WTC11 (cell line): ENCODE results near the gene TSHZ3. TPM values are rescaled to one million over a fixed set of nuclear protein-coding genes. Genes with fewer than 3 reads are reported as not detected.

ENCODE experiments used
- ATAC-seq: fragments of 200-7000 bp; cut with Tn5 transposase; 2 replicates; pipeline ENCODE4 v1.10.0; 2021; ENCODE audit warnings: mild to moderate bottlenecking, moderate library complexity
- CTCF ChIA-PET: fragments of 300-600 bp; sonication (Branson Sonifier 250); formaldehyde crosslinking; loops from one replicate; lab custom pipeline; 2021; ENCODE audit warnings: antibody characterized with exemption; lab: Charles Lee
- POLR2A ChIA-PET: fragments of 350-600 bp; sonication (Branson Sonifier 250); formaldehyde crosslinking; loops from one replicate; lab custom pipeline; 2021; ENCODE audit warnings: antibody characterized with exemption; lab: Charles Lee
- DNase-seq: peaks from one replicate; pipeline ENCODE4 v3.0.0; 2021; ENCODE audit warnings: low spot score
- H3K27ac Mint-ChIP-seq: 2 replicates; pipeline ENCODE4 v1.8.0; 2021; ENCODE audit warnings: mixed read lengths
- H3K27me3 Mint-ChIP-seq: 2 replicates; pipeline ENCODE4 v1.8.0; 2021; ENCODE audit warnings: low read depth, mild to moderate bottlenecking, moderate library complexity, mixed read lengths
- H3K36me3 Mint-ChIP-seq: 2 replicates; pipeline ENCODE4 v1.8.0; 2021; ENCODE audit warnings: mixed read lengths
- H3K4me1 Mint-ChIP-seq: 2 replicates; pipeline ENCODE4 v1.8.0; 2022; ENCODE audit warnings: mixed read lengths
- H3K4me3 Mint-ChIP-seq: 2 replicates; pipeline ENCODE4 v1.8.0; 2021; ENCODE audit warnings: mild to moderate bottlenecking, moderate library complexity, mixed read lengths
- H3K9me3 Mint-ChIP-seq: 2 replicates; pipeline ENCODE4 v1.8.0; 2021; ENCODE audit warnings: mixed read lengths
- AR ChIP-seq: fragments of 250-450 bp; sonication (Bioruptor Pico); IDR thresholded peaks from 2 replicates; pipeline ENCODE4 v1.9.0; 2021; ENCODE audit warnings: mild to moderate bottlenecking
- ATF3 ChIP-seq: sonication (generic); formaldehyde crosslinking; conservative IDR thresholded peaks from 2 replicates; pipeline ENCODE4 v1.8.1; 2022; ENCODE audit warnings: mild to moderate bottlenecking, missing genetic modification reagents
- CDX4 ChIP-seq: fragments of 250-450 bp; sonication (Bioruptor Pico); IDR thresholded peaks from 2 replicates; pipeline ENCODE4 v1.9.0; 2021; ENCODE audit warnings: moderate library complexity, mild to moderate bottlenecking, inconsistent platforms, borderline replicate concordance
- CREB1 ChIP-seq: sonication (generic); formaldehyde crosslinking; IDR thresholded peaks from 2 replicates; pipeline ENCODE4 v1.8.0; 2023; ENCODE audit warnings: mild to moderate bottlenecking, missing genetic modification reagents
- ELF4 ChIP-seq: sonication (generic); formaldehyde crosslinking; IDR thresholded peaks from 2 replicates; pipeline ENCODE4 v1.8.1; 2022; ENCODE audit warnings: low read depth, mild to moderate bottlenecking, moderate library complexity, missing genetic modification reagents
- GRHL2 ChIP-seq: fragments of 250-450 bp; sonication (Bioruptor Pico); IDR thresholded peaks from 2 replicates; pipeline ENCODE4 v1.8.0; 2022; ENCODE audit warnings: mild to moderate bottlenecking, moderate library complexity; ENCODE audit not compliant: insufficient replicate concordance, severe bottlenecking
- HMGXB4 ChIP-seq: sonication (generic); formaldehyde crosslinking; IDR thresholded peaks from 2 replicates; pipeline ENCODE4 v1.8.1; 2023; ENCODE audit warnings: mild to moderate bottlenecking, moderate library complexity, missing genetic modification reagents
- MAX ChIP-seq: sonication (generic); formaldehyde crosslinking; IDR thresholded peaks from 2 replicates; pipeline ENCODE4 v1.8.0; 2022; ENCODE audit warnings: mild to moderate bottlenecking, missing genetic modification reagents
- NFATC4 ChIP-seq: fragments of 250-450 bp; sonication (Bioruptor Pico); IDR thresholded peaks from 2 replicates; pipeline ENCODE4 v1.9.0; 2021; ENCODE audit warnings: mild to moderate bottlenecking
- NFE2L1 ChIP-seq: sonication (generic); formaldehyde crosslinking; IDR thresholded peaks from 2 replicates; pipeline ENCODE4 v1.8.1; 2023; ENCODE audit warnings: missing genetic modification reagents
- NR3C1 ChIP-seq: sonication (generic); formaldehyde crosslinking; conservative IDR thresholded peaks from 2 replicates; pipeline ENCODE4 v1.8.1; 2023; ENCODE audit warnings: low read depth, mild to moderate bottlenecking, missing genetic modification reagents
- PREB ChIP-seq: sonication (generic); formaldehyde crosslinking; IDR thresholded peaks from 2 replicates; pipeline ENCODE4 v1.8.1; 2022; ENCODE audit warnings: mild to moderate bottlenecking, missing genetic modification reagents, moderate library complexity, borderline replicate concordance
- PRRX2 ChIP-seq: fragments of 250-450 bp; sonication (Bioruptor Pico); IDR thresholded peaks from 2 replicates; pipeline ENCODE4 v1.8.0; 2021; ENCODE audit warnings: mild to moderate bottlenecking
- SOX15 ChIP-seq: fragments of 250-450 bp; sonication (Bioruptor Pico); IDR thresholded peaks from 2 replicates; pipeline ENCODE4 v1.9.0; 2021; ENCODE audit warnings: mild to moderate bottlenecking
- TEAD4 ChIP-seq: sonication (generic); formaldehyde crosslinking; IDR thresholded peaks from 2 replicates; pipeline ENCODE4 v1.8.0; 2022; ENCODE audit warnings: mild to moderate bottlenecking, missing genetic modification reagents
- TP53 ChIP-seq: sonication (generic); formaldehyde crosslinking; IDR thresholded peaks from 2 replicates; pipeline ENCODE4 v1.8.1; 2023; ENCODE audit warnings: mild to moderate bottlenecking, missing genetic modification reagents
- USF1 ChIP-seq: sonication (generic); formaldehyde crosslinking; IDR thresholded peaks from 2 replicates; pipeline ENCODE4 v1.8.0; 2022; ENCODE audit warnings: mild to moderate bottlenecking, missing genetic modification reagents
- ZNF416 ChIP-seq: fragments of 250-450 bp; sonication (Bioruptor Pico); IDR thresholded peaks from 2 replicates; pipeline ENCODE4 v1.9.0; 2021; ENCODE audit warnings: mild to moderate bottlenecking, inconsistent platforms
- ZNF512 ChIP-seq: sonication (generic); formaldehyde crosslinking; IDR thresholded peaks from 2 replicates; pipeline ENCODE4 v1.8.1; 2022; ENCODE audit warnings: missing genetic modification reagents, borderline replicate concordance
- total RNA-seq: library from RNA; stranded (reverse); gene quantifications from 3 replicates; pipeline ENCODE4 v1.2.3, GENCODE V29; 2021

The TSHZ3 gene
- total RNA-seq, 1 experiment from 2014 or later, result 21.4 TPM

GRCh38 chr19:31370216-31370615, 21.0 kb upstream of the TSHZ3 start:
- DNase-seq (no peak), ATAC-seq (no peak)
- Mint-ChIP-seq H3K27ac (no peak overlapping the region), H3K36me3 (peaks cover 65% of the 10 kb centered on the region), H3K27me3 (0 out of 2 replicates have a peak, but pooled peaks cover 3% of the 10 kb centered on the region), H3K4me3 (no peak overlapping the region), H3K4me1 (peaks cover 2% of the 10 kb centered on the region), H3K9me3 (peaks cover 25% of the 10 kb centered on the region)
- ChIA-PET POLR2A (no interaction called here), CTCF (no interaction called here)
- TF ChIP-seq TEAD4 (CRISPR knock-in tag), result no peak
- TF ChIP-seq USF1 (CRISPR knock-in tag), result no peak
- TF ChIP-seq AR (CRISPR knock-in tag), result no peak
- TF ChIP-seq TP53 (CRISPR knock-in tag), result no peak
- TF ChIP-seq HMGXB4 (CRISPR knock-in tag), result no peak

GRCh38 chr19:31364963-31365362, 15.7 kb upstream of the TSHZ3 start:
- no peak for TF ChIP-seq ZNF512
- no peak for TF ChIP-seq NFATC4 (CRISPR knock-in tag)
- no peak for TF ChIP-seq PRRX2 (CRISPR knock-in tag)
- no peak for TF ChIP-seq GRHL2 (CRISPR knock-in tag)
- no peak for TF ChIP-seq NFE2L1 (CRISPR knock-in tag)
- no peak for TF ChIP-seq CDX4 (CRISPR knock-in tag)
- TF ChIP-seq ATF3 (CRISPR knock-in tag), result no peak
- TF ChIP-seq SOX15 (CRISPR knock-in tag), result no peak
- TF ChIP-seq PREB (CRISPR knock-in tag), result no peak
- TF ChIP-seq ZNF416 (CRISPR knock-in tag), result no peak
- no peak for TF ChIP-seq ELF4 (CRISPR knock-in tag)
- TF ChIP-seq CREB1 (CRISPR knock-in tag), result no peak
- no peak for TF ChIP-seq MAX (CRISPR knock-in tag)
- TF ChIP-seq NR3C1 (CRISPR knock-in tag), result no peak
- TF ChIP-seq, all 79 proteins: peak for 0
- H3K27ac Mint-ChIP-seq, result no peak overlapping the region
- H3K9me3 Mint-ChIP-seq, result no peaks in the 10 kb centered on the region
- no peaks in the 10 kb centered on the region for H3K27me3 Mint-ChIP-seq
- no peak overlapping the region for H3K4me3 Mint-ChIP-seq
- CTCF ChIA-PET, result interaction anchor here (0.6 to 1.2 kb wide), 2 partner anchors 238 to 310 kb away, joined by 4 read pairs; no protein-coding TSS in a partner anchor
- peaks cover 41% of the 10 kb centered on the region for H3K4me1 Mint-ChIP-seq
- POLR2A ChIA-PET, result no interaction called here
- peaks cover 48% of the 10 kb centered on the region for H3K36me3 Mint-ChIP-seq
- ATAC-seq (peak; percentile 47; the same call in 1 of the 2 replicates), DNase-seq (no peak)
